Stimulated activated CD8-positive, alpha-beta memory T cell treated with anti-CD3 and anti-CD28 coated beads, Interleukin-12 subunit alpha, Interleukin-12 subunit beta, amount 100 ng/mL, for 24 hours (primary cell): ENCODE data around the gene FCGBP.
"Not testable (repeated sequence)": the region's sequence is repeated elsewhere in the genome, so short reads cannot be mapped to it uniquely, and the experiment has no call there.

Experiments used
- DNase-seq: peaks from one replicate; pipeline ENCODE4 v3.0.0-alpha.2; 2020; ENCODE audit errors: extremely low read depth

FCGBP gene

GRCh38 chr19:39890755-39891551, 43.5 kb downstream of the FCGBP start:
- no peak for DNase-seq

GRCh38 chr19:39889872-39890754, 44.3 kb downstream of the FCGBP start:
- not testable (repeated sequence) for DNase-seq

DNA sequence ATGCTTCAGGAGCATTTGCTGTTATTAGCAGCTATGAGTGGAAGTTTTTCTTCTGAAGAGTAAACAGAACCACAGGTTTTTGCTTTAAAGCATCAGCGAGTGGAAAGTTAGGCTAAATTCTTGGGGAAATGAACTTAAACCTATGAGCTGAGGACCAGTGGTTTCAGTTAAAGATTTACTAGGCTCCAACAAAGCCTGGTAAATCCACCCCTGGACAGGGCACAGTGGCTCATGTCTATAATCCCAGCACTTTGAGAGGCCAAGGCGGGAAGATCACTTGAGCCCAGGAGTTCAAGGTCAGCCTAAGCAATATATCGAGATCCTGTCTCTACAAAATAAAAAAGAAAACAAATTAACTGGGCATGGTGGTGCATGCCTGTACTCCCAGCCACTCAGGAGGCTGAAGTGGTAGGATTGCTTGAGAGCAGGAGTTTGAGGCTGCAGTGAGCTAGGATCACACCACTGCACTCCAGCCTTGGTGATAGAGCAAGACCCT, 46.9 kb downstream of the FCGBP start:
- not testable (repeated sequence) for DNase-seq

DNA sequence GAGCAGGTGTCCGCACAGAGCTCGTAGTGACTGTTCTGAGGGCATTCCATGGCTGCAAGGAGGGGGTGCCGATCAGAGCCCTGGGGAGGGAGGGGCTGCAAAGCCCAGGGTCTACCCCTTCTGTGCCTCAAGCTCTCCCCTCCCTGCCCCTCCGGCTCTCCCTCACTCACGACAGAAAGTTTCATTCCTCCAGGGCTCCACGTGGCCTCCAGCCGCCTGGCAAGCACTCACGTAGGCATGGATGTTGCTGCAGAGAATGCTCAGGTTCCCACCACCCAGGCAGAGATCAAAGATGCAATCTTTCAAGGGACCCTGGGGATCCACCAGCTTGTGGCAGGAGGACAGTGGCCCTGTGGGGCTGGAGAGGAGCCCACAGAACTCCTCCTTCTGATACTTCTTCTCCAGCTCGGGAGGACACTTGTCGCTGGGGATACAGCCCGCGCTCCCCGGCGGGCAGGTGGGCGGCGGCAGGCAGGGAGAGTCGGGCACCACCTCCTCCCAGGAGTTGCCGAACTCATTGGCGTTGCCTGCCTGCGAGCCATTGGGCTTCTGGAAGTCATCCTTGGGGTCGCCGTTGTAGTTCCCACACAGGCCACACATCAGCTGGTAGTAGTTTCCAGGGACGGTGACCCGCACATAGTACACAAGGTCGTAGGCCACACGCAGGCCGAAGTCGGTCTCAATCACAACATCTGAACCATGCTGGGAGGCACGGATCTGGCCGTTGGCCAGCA, 48.4 kb downstream of the FCGBP start:
- not testable (repeated sequence) for DNase-seq

- not testable (repeated sequence) for DNase-seq
Observed at GRCh38 chr19:39884721-39885120, 49.7 kb downstream of the FCGBP start.
